H1 (cell line): ENCODE measurements around the gene FAM83F. TPM values are rescaled to one million over a fixed set of nuclear protein-coding genes. Genes with fewer than 3 reads are reported as not detected.

Experiments used
- CTCF ChIA-PET: fragments of 300-600 bp; sonication (Branson Sonifier 250); formaldehyde crosslinking; loops from one replicate; lab custom pipeline; 2021; ENCODE audit not compliant: partially characterized antibody; lab: Charles Lee
- POLR2A ChIA-PET: fragments of 300-600 bp; sonication (Branson Sonifier 250); formaldehyde crosslinking; loops from one replicate; lab custom pipeline; 2021; ENCODE audit warnings: inconsistent platforms; ENCODE audit not compliant: partially characterized antibody; lab: Charles Lee
- DNase-seq, 2 experiments: peaks; one replicate each; pipeline versions ENCODE4 v3.0.0 to v3.0.0-alpha.2; 2010 to 2022; ENCODE audit warnings: low spot score in 2 of 2, low read depth in 1 of 2, mixed read lengths in 1 of 2
- FAIRE-seq: peaks from 2 replicates; lab custom pipeline; 2011; peaks lifted over from hg19 to GRCh38; lab: Jason Lieb, UNC
- H2AFZ ChIP-seq: 2 replicates; pipeline ENCODE4 v1.8.1; 2012; ENCODE audit warnings: low read length, inconsistent platforms
- H2AK5ac ChIP-seq: 2 replicates; pipeline ENCODE4 v1.6.1; 2013; ENCODE audit warnings: low read depth, low read length
- H2BK120ac ChIP-seq: replicated peaks from 2 replicates; pipeline ENCODE3; 2013; ENCODE audit warnings: low read depth, low read length, inconsistent platforms
- H2BK12ac ChIP-seq: 2 replicates; pipeline ENCODE4 v1.6.1; 2013; ENCODE audit warnings: low read depth, low read length
- H2BK15ac ChIP-seq: 2 replicates; pipeline ENCODE4 v1.6.1; 2013; ENCODE audit warnings: low read length
- H2BK20ac ChIP-seq: 2 replicates; pipeline ENCODE4 v1.6.1; 2013; ENCODE audit warnings: low read length
- H2BK5ac ChIP-seq: 2 replicates; pipeline ENCODE4 v1.6.1; 2013; ENCODE audit warnings: low read depth, low read length
- H3K14ac ChIP-seq: 2 replicates; pipeline ENCODE4 v1.6.1; 2013; ENCODE audit warnings: inconsistent platforms; ENCODE audit not compliant: insufficient read length
- H3K18ac ChIP-seq: 2 replicates; pipeline ENCODE4 v1.6.1; 2013; ENCODE audit warnings: low read length; ENCODE audit errors: extremely low read depth
- H3K23ac ChIP-seq: 2 replicates; pipeline ENCODE4 v1.6.1; 2013; ENCODE audit warnings: inconsistent platforms; ENCODE audit not compliant: insufficient read length
- H3K23me2 ChIP-seq: 2 replicates; pipeline ENCODE4 v1.6.1; 2013; ENCODE audit warnings: low read depth, low read length
- H3K27ac ChIP-seq: 2 replicates; pipeline ENCODE4 v1.6.1; 2011; ENCODE audit warnings: low read depth, low read length, inconsistent platforms
- H3K27me3 ChIP-seq, 4 experiments: replicated peaks in 1 of 4; 1 replicate in 1 of 4; 2 replicates in 3 of 4; pipeline versions ENCODE4 v1.6.1 to v1.8.1; 2011 to 2013; ENCODE audit warnings: low read length in 3 of 4, mild to moderate bottlenecking in 3 of 4, inconsistent platforms in 2 of 4, mixed read lengths in 2 of 4, moderate library complexity in 1 of 4; ENCODE audit not compliant: control insufficient read depth in 3 of 4, insufficient read depth in 3 of 4; ENCODE audit errors: extremely low read depth in 1 of 4
- H3K36me3 ChIP-seq, 4 experiments: 2 replicates each; pipeline versions ENCODE4 v1.6.1 to v1.8.1; 2011 to 2013; ENCODE audit warnings: mild to moderate bottlenecking in 4 of 4, low read length in 3 of 4, moderate library complexity in 2 of 4, control low read depth in 1 of 4, inconsistent platforms in 1 of 4; ENCODE audit not compliant: insufficient read depth in 4 of 4, control insufficient read depth in 2 of 4
- H3K4ac ChIP-seq: replicated peaks from 2 replicates; pipeline ENCODE3; 2013; ENCODE audit warnings: low read length, low read depth, mixed read lengths, inconsistent platforms; ENCODE audit not compliant: insufficient read length
- H3K4me1 ChIP-seq, 4 experiments: replicated peaks in 1 of 4; 1 replicate in 1 of 4; 2 replicates in 3 of 4; pipeline versions ENCODE4 v1.6.1 to v1.8.1; 2011 to 2013; ENCODE audit warnings: low read length in 3 of 4, inconsistent platforms in 2 of 4, mixed read lengths in 1 of 4; ENCODE audit not compliant: insufficient read depth in 4 of 4, control insufficient read depth in 3 of 4
- H3K4me2 ChIP-seq, 2 experiments: 2 replicates each; pipeline versions ENCODE4 v1.6.1 to v1.8.1; 2011 to 2013; ENCODE audit warnings: low read depth in 2 of 2, low read length in 2 of 2, control low read depth in 1 of 2, inconsistent platforms in 1 of 2, mild to moderate bottlenecking in 1 of 2; ENCODE audit not compliant: insufficient read depth in 1 of 2
- H3K4me3 ChIP-seq, 4 experiments: fragments of 200-600, 300-600 bp in 1 of 4; sonication (generic), shearing (Covaris generic), sonication (Bioruptor Twin) in 1 of 4; 2 replicates each; pipeline versions ENCODE4 v1.5.1 to v1.8.1; 2011 to 2016; ENCODE audit warnings: low read length in 4 of 4, low read depth in 3 of 4, control low read depth in 2 of 4, inconsistent platforms in 2 of 4, mild to moderate bottlenecking in 2 of 4, mixed read lengths in 1 of 4, moderate library complexity in 1 of 4; ENCODE audit not compliant: insufficient read depth in 2 of 4; ENCODE audit errors: extremely low read depth in 1 of 4
- H3K56ac ChIP-seq: replicated peaks from 2 replicates; pipeline ENCODE3; 2013; ENCODE audit warnings: low read depth, mild to moderate bottlenecking, mixed read lengths, low read length, inconsistent platforms; ENCODE audit not compliant: insufficient read length
- H3K79me1 ChIP-seq: 2 replicates; pipeline ENCODE4 v1.6.1; 2013; ENCODE audit warnings: low read depth, low read length, control low read depth
- H3K79me2 ChIP-seq, 2 experiments: 2 replicates each; pipeline versions ENCODE4 v1.6.1 to v1.8.1; 2012 to 2013; ENCODE audit warnings: low read length in 2 of 2, mild to moderate bottlenecking in 2 of 2, inconsistent platforms in 1 of 2; ENCODE audit not compliant: insufficient read depth in 2 of 2, control insufficient read depth in 1 of 2
- H3K9ac ChIP-seq, 4 experiments: replicated peaks in 1 of 4; 1 replicate in 1 of 4; 2 replicates in 3 of 4; pipeline versions ENCODE4 v1.6.1 to v1.8.1; 2011 to 2013; ENCODE audit warnings: low read depth in 3 of 4, low read length in 3 of 4, control low read depth in 2 of 4, mild to moderate bottlenecking in 2 of 4, moderate library complexity in 2 of 4, inconsistent platforms in 1 of 4; ENCODE audit errors: extremely low read depth in 1 of 4
- H3K9me3 ChIP-seq, 2 experiments: 2 replicates each; pipeline versions ENCODE4 v1.6.1 to v1.8.1; 2012 to 2013; ENCODE audit warnings: mild to moderate bottlenecking in 2 of 2, moderate library complexity in 2 of 2, control low read depth in 1 of 2, inconsistent platforms in 1 of 2, low read depth in 1 of 2, low read length in 1 of 2, mixed read lengths in 1 of 2; ENCODE audit not compliant: insufficient read depth in 2 of 2
- H4K20me1 ChIP-seq, 2 experiments: replicated peaks in 1 of 2; 2 replicates each; pipeline versions ENCODE3 to v1.8.1; 2011 to 2013; ENCODE audit warnings: inconsistent platforms in 2 of 2, low read length in 2 of 2, mild to moderate bottlenecking in 1 of 2; ENCODE audit not compliant: insufficient read depth in 2 of 2, control insufficient read depth in 1 of 2
- H4K5ac ChIP-seq: 2 replicates; pipeline ENCODE4 v1.6.1; 2013; ENCODE audit warnings: low read length, low read depth, mixed read lengths, inconsistent platforms; ENCODE audit not compliant: insufficient read length
- H4K8ac ChIP-seq: 2 replicates; pipeline ENCODE4 v1.8.0; 2013; ENCODE audit warnings: mild to moderate bottlenecking, moderate library complexity, low read length, inconsistent platforms; ENCODE audit not compliant: insufficient read depth; ENCODE audit errors: extremely low read depth
- H4K91ac ChIP-seq: replicated peaks from 2 replicates; pipeline ENCODE3; 2013; ENCODE audit warnings: low read length, mixed read lengths, inconsistent platforms; ENCODE audit not compliant: insufficient read length
- CREB1 ChIP-seq: IDR thresholded peaks from 2 replicates; pipeline ENCODE4 v1.6.1; 2012; ENCODE audit warnings: inconsistent platforms
- EZH2 ChIP-seq: fragments of 200-600 bp; sonication (generic); IDR thresholded peaks from 2 replicates; pipeline ENCODE4 v1.7.1; 2012; ENCODE audit warnings: low read depth, mild to moderate bottlenecking, moderate library complexity, low read length, inconsistent platforms; ENCODE audit not compliant: severe bottlenecking
- KDM4A ChIP-seq: IDR thresholded peaks from one replicate; pipeline ENCODE4 v1.7.1; 2012; ENCODE audit warnings: low read depth, mild to moderate bottlenecking, moderate library complexity, low read length, inconsistent platforms; ENCODE audit not compliant: severe bottlenecking
- PHF8 ChIP-seq: fragments of 200-600 bp; sonication (generic); conservative IDR thresholded peaks from 2 replicates; pipeline ENCODE4 v1.7.1; 2012; ENCODE audit warnings: low read depth, mild to moderate bottlenecking, inconsistent platforms, low read length, moderate library complexity
- POU5F1 ChIP-seq: IDR thresholded peaks from 2 replicates; pipeline ENCODE4 v1.6.1; 2011; ENCODE audit warnings: low read depth, mild to moderate bottlenecking, low read length, moderate library complexity
- RXRA ChIP-seq: IDR thresholded peaks from 2 replicates; pipeline ENCODE4 v1.6.1; 2011; ENCODE audit warnings: low read depth, mild to moderate bottlenecking, low read length, moderate library complexity; ENCODE audit not compliant: insufficient read depth
- SIRT6 ChIP-seq: IDR thresholded peaks from one replicate; pipeline ENCODE4 v1.7.1; 2012; ENCODE audit warnings: low read length, inconsistent platforms
- SIX5 ChIP-seq: IDR thresholded peaks from 2 replicates; pipeline ENCODE4 v1.6.1; 2011; ENCODE audit warnings: mild to moderate bottlenecking, low read depth, low read length
- TBP ChIP-seq: IDR thresholded peaks from 2 replicates; pipeline ENCODE4 v1.6.1; 2011; ENCODE audit warnings: low read depth, low read length, improper control_type of control experiment
- WGBS, 2 experiments: shearing (Covaris generic) in 1 of 2; methylation state at CpG; one replicate each; pipeline versions ENCODE4 v1.1.6 to v1.1.7; 2013 to 2015; ENCODE audit warnings: low lambda C conversion rate in 2 of 2, mixed read lengths in 2 of 2, inconsistent platforms in 1 of 2, low coverage in 1 of 2, missing lambda C conversion rate in 1 of 2; ENCODE audit not compliant: insufficient replicate concordance in 2 of 2, insufficient coverage in 1 of 2, insufficient read length in 1 of 2; ENCODE audit errors: extremely low coverage in 1 of 2, missing lambda C conversion rate in 1 of 2; 5-methylcytosine and 5-hydroxymethylcytosine counted together
- polyA plus RNA-seq, 7 experiments: library from polyadenylated mRNA; depleted of rRNA in 3 of 7; stranded (reverse) in 5 of 7; unstranded in 2 of 7; fragments of >200 nt in 5 of 7; fragments of 200-250 nt in 2 of 7; gene quantifications; 1 replicate in 5 of 7; 2 replicates in 1 of 7; 4 replicates in 1 of 7; pipeline versions ENCODE4 v1.2.1 to v1.2.3, GENCODE V29; 2011 to 2013; ENCODE audit warnings: missing spikeins in 2 of 7, mixed read lengths in 2 of 7
- total RNA-seq: library from RNA; stranded (reverse); fragmentation: NEBNext Ultra II Directional; extraction: Animal tissue kit (Norgen Biotek cat#: 25700); gene quantifications from 2 replicates; pipeline ENCODE4 v1.2.1, GENCODE V29; 2021
- TF ChIP-seq, protein P1 (sequence below): IDR thresholded peaks from 2 replicates; pipeline ENCODE4 v1.6.1; 2012; ENCODE audit warnings: inconsistent platforms
- TF ChIP-seq, protein P2 (sequence below): IDR thresholded peaks from 2 replicates; pipeline ENCODE4 v1.6.1; 2012; ENCODE audit warnings: low read length, inconsistent platforms

The FAM83F gene
- total and polyA plus RNA-seq, 2 of the 8 experiments (the other 6 are each of a cell fraction or from before 2014, with no cell fraction given), result 8.6 to 18.9 TPM

DNA sequence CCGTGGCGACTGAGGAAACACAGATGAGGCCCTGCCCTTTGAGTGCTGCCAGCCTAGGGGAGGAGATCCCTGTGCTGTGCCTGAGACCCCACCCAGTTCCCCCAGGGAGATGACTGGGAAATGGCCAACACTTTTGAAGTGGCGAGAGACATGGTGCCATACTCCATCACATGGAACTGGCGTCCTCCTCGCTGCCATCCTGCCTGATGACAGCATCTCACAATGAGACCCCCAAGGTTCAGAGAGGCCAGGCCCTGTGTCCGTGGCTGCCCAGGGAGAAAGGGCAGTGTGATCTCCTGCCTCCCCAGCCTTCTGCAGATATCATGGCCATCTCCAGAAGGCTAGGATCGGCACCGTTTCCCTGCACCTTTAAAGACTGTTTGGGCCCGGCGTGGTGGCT is 31.1 kb downstream of the FAM83F start:
- no peak overlapping the region for H3K4ac ChIP-seq
- H2BK120ac ChIP-seq, result no peak overlapping the region
- FAIRE-seq (no peak), DNase-seq (no peak)
- ChIA-PET CTCF (interaction anchor here (1.1 to 13.2 kb wide), 19 partner anchors 10 to 491 kb away, joined by 3 to 159 read pairs (median 10); no protein-coding TSS in a partner anchor), POLR2A (interaction anchor here (1.1 to 2.1 kb wide), 4 partner anchors 13 to 93 kb away, joined by 3 to 10 read pairs (median 3); no protein-coding TSS in a partner anchor)
- H4K20me1 ChIP-seq, result peaks cover 6 to 8% of the 10 kb centered on the region in 2 experiments
- no peak overlapping the region for H2BK15ac ChIP-seq
- H3K36me3 ChIP-seq, result peaks cover 0 to 12% (median under 1%) of the 10 kb centered on the region in 4 experiments; a peak in 3 of 8 replicates
- H3K4me3 ChIP-seq, result no peak overlapping the region
- no peak overlapping the region for H3K27ac ChIP-seq
- H3K79me2 ChIP-seq, result no peaks in the 10 kb centered on the region
- no peak overlapping the region for H3K9ac ChIP-seq
- H3K4me1 ChIP-seq, result peaks cover 0 to 6% (median 2%) of the 10 kb centered on the region in 4 experiments; a peak in 4 of 7 replicates
- H2AFZ ChIP-seq, result no peak overlapping the region
- no peak overlapping the region for H3K56ac ChIP-seq
- no peak for TF ChIP-seq PHF8
- no peak for TF ChIP-seq POU5F1
- no peak for TF ChIP-seq SIRT6
- TF ChIP-seq EZH2, result no peak
- no peak for TF ChIP-seq SIX5
- TF ChIP-seq, protein P1, sequence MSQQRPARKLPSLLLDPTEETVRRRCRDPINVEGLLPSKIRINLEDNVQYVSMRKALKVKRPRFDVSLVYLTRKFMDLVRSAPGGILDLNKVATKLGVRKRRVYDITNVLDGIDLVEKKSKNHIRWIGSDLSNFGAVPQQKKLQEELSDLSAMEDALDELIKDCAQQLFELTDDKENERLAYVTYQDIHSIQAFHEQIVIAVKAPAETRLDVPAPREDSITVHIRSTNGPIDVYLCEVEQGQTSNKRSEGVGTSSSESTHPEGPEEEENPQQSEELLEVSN, result no peak
- TF ChIP-seq, protein P2, sequence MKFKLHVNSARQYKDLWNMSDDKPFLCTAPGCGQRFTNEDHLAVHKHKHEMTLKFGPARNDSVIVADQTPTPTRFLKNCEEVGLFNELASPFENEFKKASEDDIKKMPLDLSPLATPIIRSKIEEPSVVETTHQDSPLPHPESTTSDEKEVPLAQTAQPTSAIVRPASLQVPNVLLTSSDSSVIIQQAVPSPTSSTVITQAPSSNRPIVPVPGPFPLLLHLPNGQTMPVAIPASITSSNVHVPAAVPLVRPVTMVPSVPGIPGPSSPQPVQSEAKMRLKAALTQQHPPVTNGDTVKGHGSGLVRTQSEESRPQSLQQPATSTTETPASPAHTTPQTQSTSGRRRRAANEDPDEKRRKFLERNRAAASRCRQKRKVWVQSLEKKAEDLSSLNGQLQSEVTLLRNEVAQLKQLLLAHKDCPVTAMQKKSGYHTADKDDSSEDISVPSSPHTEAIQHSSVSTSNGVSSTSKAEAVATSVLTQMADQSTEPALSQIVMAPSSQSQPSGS, result no peak
- TF ChIP-seq CREB1, result no peak
- TF ChIP-seq RXRA, result no peak
- no peak for TF ChIP-seq TBP
- TF ChIP-seq KDM4A, result no peak
- H3K18ac ChIP-seq, result no peak overlapping the region
- no peaks in the 10 kb centered on the region for H3K9me3 ChIP-seq
- no peak overlapping the region for H2BK12ac ChIP-seq
- H3K79me1 ChIP-seq, result no peaks in the 10 kb centered on the region
- no peak overlapping the region for H4K5ac ChIP-seq
- 92% methylated on average over 10 of the region's 10 CpGs; no CpG with 5 or more reads in 1 of the 2 experiments for WGBS, 2 experiments
- H3K4me2 ChIP-seq, result no peak overlapping the region
- no peak overlapping the region for H3K14ac ChIP-seq
- H2AK5ac ChIP-seq, result no peak overlapping the region
- H4K8ac ChIP-seq, result no peak overlapping the region
- H2BK20ac ChIP-seq, result no peak overlapping the region
- H2BK5ac ChIP-seq, result no peak overlapping the region
- no peaks in the 10 kb centered on the region for H3K23me2 ChIP-seq
- H3K23ac ChIP-seq, result no peak overlapping the region
- no peaks in the 10 kb centered on the region for H3K27me3 ChIP-seq
- no peak overlapping the region for H4K91ac ChIP-seq
